HT1080 (cell line): ENCODE measurements around the gene ELP2. TPM values are rescaled to one million over a fixed set of nuclear protein-coding genes. Genes with fewer than 3 reads are reported as not detected.
"Not testable (repeated sequence)": the region's sequence is repeated elsewhere in the genome, so short reads cannot be mapped to it uniquely, and the experiment has no call there.

Experiments used
- DNase-seq: peaks from one replicate; pipeline ENCODE4 v3.0.0-alpha.2; 2015; ENCODE audit warnings: low read depth
- total RNA-seq: library from RNA; depleted of rRNA; stranded (reverse); fragments of >200 nt; shearing (Covaris generic); gene quantifications from 2 replicates; pipeline ENCODE4 v1.2.3, GENCODE V29; 2014

ELP2 gene
- total RNA-seq, 1 experiment from 2014 or later = 177 TPM

DNA sequence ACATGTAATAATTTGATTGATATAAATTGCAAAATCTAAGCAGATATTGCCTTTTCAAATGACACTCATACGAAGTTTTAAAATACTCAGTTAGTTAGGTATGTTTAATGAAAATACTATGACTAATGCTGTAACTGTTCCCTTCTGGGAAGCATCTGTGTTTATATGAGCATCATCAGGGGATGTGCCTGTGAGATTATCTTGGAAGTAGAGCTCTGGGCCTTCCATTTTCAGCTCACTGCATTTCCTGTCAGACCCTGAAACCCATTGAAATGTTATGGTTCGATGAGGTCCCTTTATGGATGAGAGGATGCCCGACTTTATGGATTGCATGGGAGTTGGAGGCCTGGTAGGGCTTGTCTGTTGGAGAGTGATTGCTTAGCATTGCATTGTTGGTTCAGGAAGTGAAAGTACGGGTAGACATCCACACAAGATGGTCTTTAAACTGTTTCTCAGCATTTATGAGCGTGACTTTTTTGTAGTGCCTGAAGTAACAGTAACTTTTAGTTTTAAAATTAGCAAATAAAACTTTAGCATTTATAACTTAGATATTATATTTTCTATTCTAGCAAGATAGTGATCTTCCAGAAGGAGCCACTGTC lies 28.7 kb downstream of the ELP2 start:
- peak; percentile 57 for DNase-seq

GRCh38 chr18:36160959-36161371 lies 31.3 kb downstream of the ELP2 start:
- no peak for DNase-seq

- DNase-seq = peak; percentile 21
Observed at GRCh38 chr18:36162981-36163380, 33.3 kb downstream of the ELP2 start.

DNA sequence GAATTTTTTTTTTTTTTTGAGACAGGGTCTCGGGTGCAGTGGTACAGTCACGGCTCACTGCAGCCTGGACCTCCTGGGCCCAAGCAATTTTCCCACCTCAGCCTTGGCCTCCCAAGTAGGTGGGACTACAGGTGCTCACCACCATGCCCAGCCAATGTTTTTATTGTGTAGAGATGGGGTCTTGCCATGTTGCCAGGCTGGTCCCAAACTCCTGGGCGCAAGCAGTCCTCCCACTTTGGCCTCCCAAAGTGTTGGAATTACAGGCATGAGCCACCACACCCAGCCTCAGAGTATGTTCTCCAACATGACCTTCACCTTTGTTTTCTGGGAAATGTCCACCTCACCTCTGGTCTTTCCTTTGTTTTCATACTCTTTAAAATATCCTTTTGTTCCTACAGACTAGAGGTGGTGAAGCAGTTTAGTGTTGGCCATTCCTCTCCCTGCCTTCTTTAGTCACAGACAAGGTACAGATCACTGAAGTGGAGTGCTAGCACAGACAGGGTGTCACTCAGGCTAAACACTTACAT lies 38.1 kb downstream of the ELP2 start:
- no peak for DNase-seq

DNA sequence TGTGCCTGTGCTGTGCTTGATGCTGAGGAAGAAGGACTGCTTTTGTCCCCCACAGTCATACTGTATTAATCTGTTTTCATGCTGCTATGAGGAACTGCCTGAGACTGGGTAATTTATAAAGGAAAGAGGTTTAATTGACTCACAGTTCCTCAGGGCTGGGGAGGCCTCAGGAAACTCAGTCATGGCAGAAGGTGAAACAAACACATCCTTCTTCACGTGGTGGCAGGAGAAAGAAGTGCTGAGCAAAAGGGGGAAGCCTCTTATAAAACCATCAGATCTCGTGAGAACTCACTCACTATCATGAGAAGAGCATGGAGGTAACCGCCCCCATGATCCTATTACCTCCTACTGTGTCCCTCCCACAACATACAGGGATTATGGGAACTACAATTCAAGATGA lies 38.6 kb downstream of the ELP2 start:
- not testable (repeated sequence) for DNase-seq

DNA sequence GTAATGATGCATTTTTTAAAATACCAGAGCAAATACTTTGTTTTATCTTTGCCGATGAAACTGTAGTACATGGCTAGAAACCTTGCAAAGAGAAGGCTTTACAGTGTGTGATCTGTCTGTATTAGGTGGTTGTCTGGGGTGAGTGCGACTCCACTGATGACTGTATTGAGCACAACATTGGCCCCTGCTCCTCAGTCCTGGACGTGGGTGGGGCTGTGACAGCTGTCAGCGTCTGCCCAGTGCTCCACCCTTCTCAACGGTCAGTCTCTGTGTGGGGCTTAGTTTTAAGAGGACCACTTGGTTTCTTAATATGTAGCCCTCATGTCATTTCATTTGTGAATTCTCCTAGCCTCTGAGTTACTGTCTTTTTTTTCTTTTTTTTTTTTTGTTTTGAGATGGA lies 40.2 kb downstream of the ELP2 start:
- DNase-seq = no peak

- DNase-seq = no peak
Observed at GRCh38 chr18:36175481-36175880, 45.8 kb downstream of the ELP2 start.

GRCh38 chr18:36176177-36176584 lies 46.5 kb downstream of the ELP2 start:
- peak; percentile 20 for DNase-seq

- peak; percentile 94 for DNase-seq
Observed at GRCh38 chr18:36176711-36177110, 47.0 kb downstream of the ELP2 start.

DNA sequence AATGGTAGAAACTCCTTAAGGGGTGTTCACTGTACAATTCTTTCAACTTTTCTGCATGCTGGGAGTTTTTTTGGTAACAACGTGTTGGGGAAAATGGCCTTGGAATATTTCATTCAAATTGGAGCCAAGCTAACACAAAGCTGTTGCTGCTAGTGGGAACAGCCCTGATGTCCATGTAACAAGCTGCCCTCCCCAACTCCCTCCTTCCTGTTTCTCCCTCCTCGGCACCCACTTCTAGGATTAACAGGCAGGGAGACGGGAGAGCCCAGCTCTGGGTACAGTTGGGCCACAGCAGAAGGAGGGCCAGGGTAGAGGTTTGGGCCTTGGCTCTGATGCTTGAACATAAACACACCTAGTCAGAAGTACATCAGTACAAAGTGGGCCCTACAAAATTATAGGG lies 48.2 kb downstream of the ELP2 start:
- DNase-seq = no peak

DNA sequence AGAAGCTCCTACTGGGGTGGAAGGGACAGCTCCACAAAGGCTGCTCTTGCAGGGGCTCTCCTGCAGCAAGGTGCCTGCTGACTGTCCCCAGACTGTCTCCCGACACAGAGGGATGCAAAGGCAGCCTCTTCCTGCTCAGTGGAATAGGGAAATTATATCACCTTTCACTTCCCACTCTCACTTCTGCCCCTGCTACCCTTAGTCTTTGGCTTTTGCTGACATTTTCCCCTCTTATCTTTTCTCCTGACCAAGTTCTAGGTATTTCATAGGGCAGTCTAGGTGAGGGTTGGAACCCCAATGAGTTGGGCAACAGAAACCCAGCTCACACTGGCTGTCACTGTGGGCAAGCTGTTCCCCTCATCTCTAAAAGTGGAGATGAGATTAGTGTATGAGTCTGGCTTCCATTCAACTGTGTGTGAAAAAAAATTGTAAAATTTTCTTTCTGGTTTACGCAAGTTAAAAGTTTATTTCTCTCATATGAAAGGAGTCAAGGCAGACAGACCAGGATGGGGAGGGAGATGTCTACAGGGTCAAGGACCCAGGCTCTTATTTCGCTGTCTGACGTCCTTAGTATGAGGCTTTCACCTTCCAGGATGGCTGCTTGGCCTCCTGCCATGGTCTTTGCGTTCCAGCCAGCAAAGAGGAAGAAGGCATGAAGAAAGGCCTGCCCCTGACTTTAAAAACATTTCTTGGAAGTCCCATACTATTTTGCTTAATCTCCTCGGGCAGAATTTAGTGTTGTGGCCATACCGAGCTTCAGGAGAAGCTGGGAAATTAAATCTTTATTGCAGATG lies 50.1 kb downstream of the ELP2 start:
- DNase-seq = peak; percentile 59

DNA sequence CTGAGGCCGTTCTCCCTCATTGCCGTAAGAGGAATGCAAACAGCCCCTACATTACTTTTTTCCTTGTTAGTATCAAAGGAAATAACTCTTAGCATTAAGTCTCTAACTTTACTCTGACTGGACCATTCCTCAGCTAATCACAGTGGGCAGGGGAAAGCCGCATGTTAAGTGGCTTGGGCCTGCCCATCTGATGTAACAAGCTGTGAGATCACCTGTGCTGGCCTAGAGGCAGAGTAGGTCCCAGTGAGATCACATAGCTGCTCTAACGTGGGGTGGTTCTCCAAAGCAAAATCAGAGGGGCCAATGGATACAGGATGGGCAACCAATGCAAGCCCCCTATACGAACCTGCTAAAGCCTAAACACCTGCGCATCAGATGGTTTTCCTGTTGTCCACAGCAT lies 51.7 kb downstream of the ELP2 start:
- DNase-seq = no peak

- DNase-seq = no peak
Observed at GRCh38 chr18:36181898-36182506, 52.3 kb downstream of the ELP2 start.

GRCh38 chr18:36183033-36183432 lies 53.3 kb downstream of the ELP2 start:
- no peak for DNase-seq

- no peak for DNase-seq
Observed at GRCh38 chr18:36183987-36184386, 54.3 kb downstream of the ELP2 start.

DNA sequence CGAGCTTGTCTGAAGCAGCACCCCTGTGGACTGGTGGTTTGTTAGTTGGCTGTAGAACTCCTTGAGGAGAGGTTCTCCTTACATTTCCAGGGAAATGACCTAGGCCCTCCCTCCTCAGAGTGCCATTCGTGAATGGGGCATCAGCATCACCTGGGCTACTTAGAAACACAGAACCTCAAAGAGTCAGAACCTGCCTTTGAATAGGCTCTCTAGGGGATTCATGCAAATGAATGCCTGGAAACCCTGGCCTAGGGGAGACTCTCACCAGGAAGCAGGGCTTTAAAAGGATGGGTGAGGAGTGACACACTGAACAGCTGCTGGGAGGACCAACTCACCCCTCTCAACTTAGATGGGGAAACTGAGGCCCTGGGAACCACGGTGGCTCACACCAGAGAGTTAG lies 55.5 kb downstream of the ELP2 start:
- DNase-seq = no peak

GRCh38 chr18:36185901-36186460 lies 56.3 kb downstream of the ELP2 start:
- no peak for DNase-seq

DNA sequence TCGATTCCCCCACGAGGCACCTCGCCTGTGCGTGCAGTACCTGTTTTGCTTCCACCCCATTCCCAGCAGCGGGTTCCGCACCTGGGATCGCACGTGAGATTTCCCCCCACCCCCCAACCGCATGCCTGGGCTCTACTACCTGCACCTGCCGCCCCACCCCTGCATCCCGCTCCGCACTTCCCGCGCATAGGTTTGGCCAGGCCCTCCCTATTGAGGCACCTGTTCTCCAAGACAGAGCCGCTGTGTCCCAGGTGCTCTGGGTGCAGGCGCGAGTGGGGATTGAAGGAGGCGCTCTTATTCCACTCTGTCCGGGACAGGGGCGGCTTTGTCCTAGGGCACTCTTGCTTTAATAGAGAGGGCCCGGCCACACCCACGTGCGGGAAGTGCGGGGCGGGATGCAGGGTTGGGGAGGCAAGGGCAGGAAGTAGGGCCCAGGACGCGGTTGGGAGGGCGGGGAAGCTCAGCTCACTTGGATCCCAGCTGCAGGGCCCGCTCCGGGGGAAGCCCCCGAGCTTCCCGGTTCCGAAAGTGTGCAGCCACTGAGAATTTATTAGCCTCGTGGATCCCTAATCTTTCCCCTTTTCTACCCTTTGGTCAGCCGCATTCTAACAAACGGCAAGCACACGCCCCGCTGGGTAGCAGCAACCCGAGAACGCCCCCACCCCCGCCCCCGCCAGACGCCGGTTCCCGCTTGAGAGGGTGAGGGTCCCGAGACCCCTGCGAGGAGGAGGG lies 56.9 kb downstream of the ELP2 start:
- DNase-seq = peak; percentile 34

DNA sequence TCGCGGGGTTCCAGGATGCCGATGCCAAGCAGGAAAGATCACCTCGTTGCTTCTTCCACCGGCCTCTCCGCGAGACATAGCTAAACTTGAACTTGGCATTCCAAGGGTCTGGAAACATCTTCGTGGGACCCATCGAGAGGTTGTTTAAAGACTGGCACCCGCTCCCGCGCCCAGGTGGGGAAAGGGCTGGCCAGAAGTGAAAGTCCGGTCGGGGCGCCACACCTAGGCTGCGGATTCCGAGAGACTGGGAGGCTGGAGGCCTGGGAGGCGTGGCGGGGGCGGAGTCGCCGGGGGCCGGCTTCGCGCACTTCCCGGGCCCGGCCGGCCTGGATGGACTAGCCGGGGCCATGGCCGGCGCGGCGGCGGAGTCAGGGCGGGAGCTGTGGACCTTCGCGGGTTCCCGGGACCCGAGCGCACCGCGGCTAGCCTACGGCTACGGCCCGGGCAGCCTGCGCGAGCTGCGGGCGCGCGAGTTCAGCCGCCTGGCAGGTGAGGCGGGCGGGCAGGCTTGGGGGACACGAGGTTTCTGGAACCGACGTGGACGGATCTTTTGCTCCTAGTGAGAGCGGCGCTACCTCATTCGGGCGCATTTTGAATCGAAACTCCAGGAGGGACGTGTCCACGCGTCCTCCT lies 57.6 kb downstream of the ELP2 start, which contains the start of gene MOCOS:
Gene MOCOS, plus strand, starts transcription at position 305 of the 633 bp plus-strand sequence. Its CDS starts 43 bp downstream, at position 348.
- DNase-seq = peak; percentile 71

DNA sequence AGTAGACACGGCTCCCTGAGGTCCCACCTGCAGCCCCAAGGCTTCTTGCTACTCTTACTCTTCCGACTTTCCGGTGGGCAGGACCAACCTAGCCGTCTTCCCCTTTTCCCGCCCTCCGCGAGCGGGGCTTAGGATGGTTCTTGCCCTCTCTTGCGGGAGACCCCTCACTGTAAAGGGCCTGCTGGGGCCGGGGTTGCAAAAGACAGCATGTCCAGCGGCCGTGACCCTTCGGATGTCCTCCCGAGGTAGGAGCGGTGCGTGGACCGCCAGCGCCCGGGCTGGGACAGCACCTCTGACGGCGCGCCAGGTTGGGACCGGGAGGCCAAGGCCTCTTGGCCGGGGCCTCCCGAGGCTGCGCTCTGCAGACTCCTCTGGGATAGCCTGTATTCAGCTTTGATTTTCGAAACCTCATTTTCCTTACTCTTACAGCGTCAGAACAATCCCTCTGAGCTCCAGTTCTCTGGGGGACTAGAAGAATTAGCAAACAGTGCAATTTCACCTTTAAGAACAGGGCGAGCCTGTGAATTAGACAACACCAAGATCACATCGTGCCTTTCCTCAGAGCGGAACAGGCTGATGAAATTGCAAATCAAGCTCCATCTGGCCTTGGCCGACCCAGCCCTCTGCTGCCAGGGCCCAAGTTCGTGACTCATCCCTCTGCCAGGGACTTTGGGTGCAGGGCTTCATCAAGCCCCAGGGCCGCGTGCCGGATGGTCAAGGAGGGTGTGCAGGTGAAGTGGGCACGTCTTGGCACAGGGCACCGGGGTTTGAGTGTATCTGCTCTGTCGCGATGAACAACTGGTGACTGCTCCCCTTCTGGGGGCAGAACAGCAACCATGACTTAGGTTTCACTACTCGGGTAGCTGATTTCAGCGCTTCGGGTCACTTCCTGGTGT lies 58.4 kb downstream of the ELP2 start:
- DNase-seq = peak; percentile 68
